Measurements from ENCODE around the gene S1PR1. TPM values are rescaled to one million over a fixed set of nuclear protein-coding genes. Genes with fewer than 3 reads are reported as not detected.
"Not testable (repeated sequence)": the region's sequence is repeated elsewhere in the genome, so short reads cannot be mapped to it uniquely, and the experiment has no call there.

S1PR1 gene
- polyA plus RNA-seq, 3 donors from 2014 or later = 99.8 to 142 (median 126) TPM

DNA sequence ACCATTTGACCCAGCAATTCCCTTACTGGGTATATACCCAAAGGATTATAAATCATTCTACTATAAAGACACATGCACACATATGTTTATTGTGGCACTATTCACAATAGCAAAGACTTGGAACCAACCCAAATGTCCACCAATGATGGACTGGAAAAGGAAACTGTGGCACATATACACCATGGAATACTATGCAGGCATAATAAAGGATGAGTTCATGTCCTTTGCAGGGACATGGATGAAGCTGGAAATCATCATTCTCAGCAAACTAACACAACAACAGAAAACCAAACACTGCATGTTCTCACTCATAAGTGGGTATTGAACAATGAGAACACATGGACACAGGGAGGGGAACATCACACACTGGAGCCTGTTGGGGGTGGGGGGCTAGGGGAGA, 4.6 kb upstream of the S1PR1 start:
- not testable (repeated sequence) for H3K36me3 Mint-ChIP-seq, H3K9me3 Mint-ChIP-seq, H3K27ac Mint-ChIP-seq, DNase-seq, H3K4me3 Mint-ChIP-seq
- H3K4me1 Mint-ChIP-seq = peaks cover 30 to 34% of the 10 kb centered on the region in 2 donors
- peaks cover 8 to 16% (median 11%) of the 10 kb centered on the region in 3 donors for H3K27me3 Mint-ChIP-seq (ENCODE audit: low read depth in 3 of 3)

- no peak for DNase-seq
- no peaks in the 10 kb centered on the region for H3K9me3 Mint-ChIP-seq
- H3K4me3 Mint-ChIP-seq = no peak overlapping the region
- H3K36me3 Mint-ChIP-seq = peaks cover under 1 to 11% (median under 1%) of the 10 kb centered on the region in 3 donors
- H3K27me3 Mint-ChIP-seq (ENCODE audit: low read depth in 3 of 3) = peaks cover 10 to 17% (median 12%) of the 10 kb centered on the region in 3 donors
- peak overlapping the region in 4 of 6 donors; percentile 17 to 84 (median 72) for H3K27ac Mint-ChIP-seq
- H3K4me1 Mint-ChIP-seq = peaks cover 30 to 35% of the 10 kb centered on the region in 2 donors
These were observed 3.3 kb upstream of the S1PR1 start for GRCh38 chr1:101233495-101233894.

- Mint-ChIP-seq H3K4me3 (peak overlapping the region; percentile 96 to 100 (median 98)), H3K9me3 (no peaks in the 10 kb centered on the region), H3K36me3 (peaks cover 16 to 28% (median 18%) of the 10 kb centered on the region in 3 donors), H3K4me1 (peaks cover 48 to 53% of the 10 kb centered on the region in 2 donors), H3K27ac (peak overlapping the region; percentile 92 to 100 (median 98)), H3K27me3 (ENCODE audit: low read depth in 3 of 3) (peaks cover 14 to 30% (median 30%) of the 10 kb centered on the region in 3 donors)
- peak; percentile 32 to 50 (median 39) for DNase-seq
These were observed 1.6 kb upstream of the S1PR1 start for GRCh38 chr1:101235216-101235695.

DNA sequence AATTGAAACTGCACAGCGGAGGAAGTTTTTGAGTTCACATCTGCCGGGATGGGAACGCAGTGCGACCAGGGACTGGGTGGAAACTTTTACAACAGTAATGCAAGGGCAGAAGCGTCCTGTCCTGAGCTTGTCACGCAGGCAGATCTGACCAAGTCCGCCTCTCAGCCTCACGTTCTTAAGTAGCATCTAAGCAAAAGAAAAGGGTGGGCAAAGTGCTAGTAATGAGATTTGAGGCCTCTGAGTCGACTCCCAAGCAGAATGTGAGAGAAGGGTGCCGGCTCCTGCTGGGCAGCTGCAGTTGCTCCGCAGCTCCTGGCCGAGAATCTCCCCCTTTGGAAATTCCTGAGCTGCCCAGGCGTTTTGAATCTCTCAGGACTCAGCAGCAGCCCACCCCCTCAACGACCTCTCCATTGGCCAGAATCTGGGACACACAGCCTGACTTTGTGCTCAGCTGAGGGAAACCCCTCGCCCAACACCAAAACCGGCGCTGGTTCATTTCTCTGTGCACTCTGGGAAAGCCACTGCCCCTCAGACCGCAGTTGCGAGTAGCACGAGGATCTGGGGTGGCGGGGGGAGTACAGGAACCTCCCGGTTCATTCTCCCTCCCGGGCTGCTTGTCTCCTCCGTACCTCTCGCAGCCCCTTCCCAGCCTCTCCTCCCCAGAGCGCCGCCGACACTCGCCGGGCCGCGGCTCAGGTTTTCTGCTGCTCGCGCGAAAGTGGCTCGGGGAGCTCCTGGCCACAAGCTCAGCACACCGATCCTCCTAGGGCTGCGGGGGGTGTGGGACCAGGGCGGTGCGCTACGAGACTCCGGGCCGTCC, 913 bp upstream of the S1PR1 start:
- Mint-ChIP-seq H3K27me3 (ENCODE audit: low read depth in 3 of 3) (peaks cover 14 to 32% (median 32%) of the 10 kb centered on the region in 3 donors), H3K9me3 (no peaks in the 10 kb centered on the region), H3K36me3 (peaks cover 22 to 33% (median 24%) of the 10 kb centered on the region in 3 donors), H3K4me3 (peak overlapping the region; percentile 96 to 100 (median 98)), H3K4me1 (peaks cover 54 to 59% of the 10 kb centered on the region in 2 donors), H3K27ac (peak overlapping the region; percentile 92 to 100 (median 98))
- peak; percentile 69 to 71 (median 70) for DNase-seq

DNA sequence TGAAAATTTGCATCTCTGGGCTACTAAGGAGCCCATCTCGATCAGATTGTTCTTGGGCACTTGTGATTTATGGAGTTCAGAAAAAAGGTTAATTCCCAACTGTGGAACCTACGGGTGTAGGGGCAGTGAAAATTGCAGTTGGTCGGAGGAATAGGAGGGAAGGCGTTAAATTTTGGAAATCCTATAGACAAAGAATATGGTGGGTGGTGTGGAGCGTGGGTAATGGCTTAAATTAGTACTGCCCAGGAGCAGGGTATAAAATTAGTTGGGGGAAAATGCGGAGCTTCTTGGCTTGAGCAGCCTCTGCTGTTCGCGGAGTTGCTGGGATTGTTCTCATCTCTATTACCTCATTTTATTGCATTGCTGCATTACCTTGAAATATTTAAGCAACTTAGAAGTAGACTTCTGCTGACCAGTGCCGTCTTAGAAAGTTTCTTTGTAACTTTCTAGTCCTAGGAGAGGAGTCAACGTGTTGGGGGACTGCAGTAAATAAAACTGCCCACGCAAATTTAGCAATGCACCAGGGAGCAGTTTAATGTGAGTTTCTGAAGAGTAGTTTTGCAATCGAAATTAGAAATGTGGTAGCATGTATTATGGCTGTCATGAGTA, 514 bp downstream of the S1PR1 start:
- no peaks in the 10 kb centered on the region for H3K9me3 Mint-ChIP-seq
- H3K27ac Mint-ChIP-seq = peak overlapping the region; percentile 92 to 100 (median 98)
- H3K36me3 Mint-ChIP-seq = peaks cover 33 to 38% (median 33%) of the 10 kb centered on the region in 3 donors
- H3K27me3 Mint-ChIP-seq (ENCODE audit: low read depth in 3 of 3) = peaks cover 14 to 32% (median 32%) of the 10 kb centered on the region in 3 donors
- peaks cover 67 to 73% of the 10 kb centered on the region in 2 donors for H3K4me1 Mint-ChIP-seq
- H3K4me3 Mint-ChIP-seq = peak overlapping the region; percentile 96 to 100 (median 98)
- peak; percentile 25 to 35 (median 34) for DNase-seq

GRCh38 chr1:101238031-101238628, 1.3 kb downstream of the S1PR1 start:
- Mint-ChIP-seq H3K27ac (peak overlapping the region; percentile 92 to 100 (median 98)), H3K27me3 (ENCODE audit: low read depth in 3 of 3) (peaks cover 14 to 32% (median 32%) of the 10 kb centered on the region in 3 donors), H3K4me3 (peak overlapping the region; percentile 96 to 100 (median 98)), H3K4me1 (peaks cover 67 to 76% of the 10 kb centered on the region in 2 donors), H3K36me3 (peaks cover 37 to 43% (median 38%) of the 10 kb centered on the region in 3 donors), H3K9me3 (no peaks in the 10 kb centered on the region)
- DNase-seq = peak in 2 of 3 donors; percentile 31 to 40

DNA sequence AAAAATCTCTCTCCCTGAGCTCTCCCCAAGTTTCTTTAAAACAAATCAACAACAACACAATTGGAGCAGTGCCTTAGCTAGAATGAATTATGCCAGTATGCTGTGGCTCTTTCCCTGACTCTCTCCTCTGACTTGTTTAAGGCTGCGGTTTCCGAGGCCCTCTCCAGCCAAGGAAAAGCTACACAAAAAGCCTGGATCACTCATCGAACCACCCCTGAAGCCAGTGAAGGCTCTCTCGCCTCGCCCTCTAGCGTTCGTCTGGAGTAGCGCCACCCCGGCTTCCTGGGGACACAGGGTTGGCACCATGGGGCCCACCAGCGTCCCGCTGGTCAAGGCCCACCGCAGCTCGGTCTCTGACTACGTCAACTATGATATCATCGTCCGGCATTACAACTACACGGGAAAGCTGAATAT, 1.9 kb downstream of the S1PR1 start:
- Mint-ChIP-seq H3K4me1 (peaks cover 72 to 79% of the 10 kb centered on the region in 2 donors), H3K27ac (peak overlapping the region; percentile 92 to 100 (median 98)), H3K4me3 (peak overlapping the region; percentile 96 to 100 (median 98)), H3K9me3 (no peaks in the 10 kb centered on the region), H3K36me3 (peaks cover 40 to 46% (median 43%) of the 10 kb centered on the region in 3 donors), H3K27me3 (ENCODE audit: low read depth in 3 of 3) (peaks cover 14 to 32% (median 32%) of the 10 kb centered on the region in 3 donors)
- peak; percentile 85 to 86 (median 86) for DNase-seq

GRCh38 chr1:101239095-101240040, 2.5 kb downstream of the S1PR1 start:
- Mint-ChIP-seq H3K27me3 (ENCODE audit: low read depth in 3 of 3) (peaks cover 14 to 32% (median 32%) of the 10 kb centered on the region in 3 donors), H3K4me3 (peak overlapping the region; percentile 96 to 100 (median 98)), H3K9me3 (no peaks in the 10 kb centered on the region), H3K36me3 (peaks cover 41 to 47% (median 47%) of the 10 kb centered on the region in 3 donors), H3K27ac (peak overlapping the region; percentile 92 to 100 (median 98)), H3K4me1 (peaks cover 76 to 81% of the 10 kb centered on the region in 2 donors)
- peak; percentile 83 to 85 (median 84) for DNase-seq

GRCh38 chr1:101240041-101240430, 3.2 kb downstream of the S1PR1 start:
- peak overlapping the region; percentile 92 to 100 (median 98) for H3K27ac Mint-ChIP-seq
- peak overlapping the region; percentile 96 to 100 (median 98) for H3K4me3 Mint-ChIP-seq
- peak; percentile 35 to 43 (median 35) for DNase-seq
- no peaks in the 10 kb centered on the region for H3K9me3 Mint-ChIP-seq
- peaks cover 41 to 47% (median 47%) of the 10 kb centered on the region in 3 donors for H3K36me3 Mint-ChIP-seq
- H3K27me3 Mint-ChIP-seq (ENCODE audit: low read depth in 3 of 3) = peaks cover 14 to 33% (median 32%) of the 10 kb centered on the region in 3 donors
- peaks cover 74 to 81% of the 10 kb centered on the region in 2 donors for H3K4me1 Mint-ChIP-seq

- DNase-seq = no peak
- peaks cover 41 to 47% (median 47%) of the 10 kb centered on the region in 3 donors for H3K36me3 Mint-ChIP-seq
These were observed 4.8 kb downstream of the S1PR1 start for GRCh38 chr1:101241485-101242225.

GRCh38 chr1:101242324-101243050, 5.7 kb downstream of the S1PR1 start:
- H3K4me1 Mint-ChIP-seq = peaks cover 82 to 91% of the 10 kb centered on the region in 2 donors
- peaks cover 4 to 20% (median 18%) of the 10 kb centered on the region in 3 donors for H3K27me3 Mint-ChIP-seq (ENCODE audit: low read depth in 3 of 3)
- peak overlapping the region; percentile 64 to 100 (median 91) for H3K27ac Mint-ChIP-seq
- H3K36me3 Mint-ChIP-seq = peaks cover 40 to 47% (median 41%) of the 10 kb centered on the region in 3 donors
- H3K4me3 Mint-ChIP-seq = peak overlapping the region; percentile 96 to 100 (median 98)
- no peaks in the 10 kb centered on the region for H3K9me3 Mint-ChIP-seq
- no peak for DNase-seq

More at GRCh38 chr1:101241485-101242225, 4.8 kb downstream of the S1PR1 start:
- H3K27ac Mint-ChIP-seq = peak overlapping the region; percentile 64 to 100 (median 91)
- peak overlapping the region; percentile 96 to 100 (median 98) for H3K4me3 Mint-ChIP-seq
- peaks cover 75 to 83% of the 10 kb centered on the region in 2 donors for H3K4me1 Mint-ChIP-seq
- H3K9me3 Mint-ChIP-seq = no peaks in the 10 kb centered on the region
- H3K27me3 Mint-ChIP-seq (ENCODE audit: low read depth in 3 of 3) = peaks cover 9 to 25% (median 19%) of the 10 kb centered on the region in 3 donors
